Subcutaneous adipose tissue (tissue), 4 donors: Measurements from ENCODE around the gene MAGI1. TPM values are rescaled to one million over a fixed set of nuclear protein-coding genes. Genes with fewer than 3 reads are reported as not detected.

ENCODE experiments used
- total RNA-seq, 4 donors: library from RNA; depleted of rRNA; stranded (reverse); fragments of >200 nt; gene quantifications; one replicate each; pipeline ENCODE4 v1.1.0, GENCODE V29; 2016
- TF ChIP-seq, protein P1 (sequence below): fragments of 450-650 bp; IDR thresholded peaks from one replicate; pipeline ENCODE4 v1.5.1; 2016; ENCODE audit warnings: low read depth, mild to moderate bottlenecking, control low read depth, antibody characterized with exemption, moderate library complexity

MAGI1 gene
- total RNA-seq, 4 donors from 2014 or later = 15.3 to 56.9 (median 35.4) TPM

DNA sequence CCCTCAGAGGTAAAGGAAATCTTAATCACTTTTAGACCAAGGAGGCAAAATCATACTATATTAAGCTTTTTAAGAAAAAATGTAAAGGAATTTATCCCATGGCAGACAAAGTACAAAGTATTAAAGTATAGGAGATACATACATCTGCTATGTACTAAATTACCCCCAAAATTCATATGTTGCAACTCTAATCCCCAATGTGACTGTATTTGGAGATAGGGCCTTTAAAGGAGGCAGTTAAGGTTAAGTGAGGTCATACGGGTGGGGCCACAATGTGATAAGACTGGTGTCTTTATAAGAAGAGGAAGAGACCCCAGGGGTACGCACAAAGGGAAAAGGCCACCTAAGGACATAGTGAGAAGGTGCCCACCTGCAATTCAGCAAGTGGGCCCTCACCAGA, 693.9 kb downstream of the MAGI1 start:
- TF ChIP-seq, protein P1, sequence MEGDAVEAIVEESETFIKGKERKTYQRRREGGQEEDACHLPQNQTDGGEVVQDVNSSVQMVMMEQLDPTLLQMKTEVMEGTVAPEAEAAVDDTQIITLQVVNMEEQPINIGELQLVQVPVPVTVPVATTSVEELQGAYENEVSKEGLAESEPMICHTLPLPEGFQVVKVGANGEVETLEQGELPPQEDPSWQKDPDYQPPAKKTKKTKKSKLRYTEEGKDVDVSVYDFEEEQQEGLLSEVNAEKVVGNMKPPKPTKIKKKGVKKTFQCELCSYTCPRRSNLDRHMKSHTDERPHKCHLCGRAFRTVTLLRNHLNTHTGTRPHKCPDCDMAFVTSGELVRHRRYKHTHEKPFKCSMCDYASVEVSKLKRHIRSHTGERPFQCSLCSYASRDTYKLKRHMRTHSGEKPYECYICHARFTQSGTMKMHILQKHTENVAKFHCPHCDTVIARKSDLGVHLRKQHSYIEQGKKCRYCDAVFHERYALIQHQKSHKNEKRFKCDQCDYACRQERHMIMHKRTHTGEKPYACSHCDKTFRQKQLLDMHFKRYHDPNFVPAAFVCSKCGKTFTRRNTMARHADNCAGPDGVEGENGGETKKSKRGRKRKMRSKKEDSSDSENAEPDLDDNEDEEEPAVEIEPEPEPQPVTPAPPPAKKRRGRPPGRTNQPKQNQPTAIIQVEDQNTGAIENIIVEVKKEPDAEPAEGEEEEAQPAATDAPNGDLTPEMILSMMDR = no peak

DNA sequence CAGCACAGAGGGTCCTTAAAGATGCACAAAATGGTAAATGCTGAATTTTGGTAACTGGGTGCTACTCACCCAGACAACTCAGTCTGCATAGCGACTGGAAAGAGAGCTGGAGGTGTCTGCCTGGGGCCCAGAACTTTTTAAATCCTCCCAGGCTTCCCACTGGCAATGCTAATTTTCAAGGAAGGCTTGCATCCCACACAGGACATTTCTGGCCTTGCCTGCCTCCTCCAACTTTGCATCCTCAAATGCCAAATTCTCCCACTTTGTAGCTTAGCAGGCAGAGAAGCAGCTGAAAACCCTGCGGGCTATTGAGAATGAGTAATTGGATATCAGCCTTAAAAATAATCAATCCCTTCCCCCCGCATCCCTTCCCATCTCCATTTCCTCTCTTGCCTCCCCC, 694.3 kb downstream of the MAGI1 start:
- TF ChIP-seq, protein P1 = no peak

DNA sequence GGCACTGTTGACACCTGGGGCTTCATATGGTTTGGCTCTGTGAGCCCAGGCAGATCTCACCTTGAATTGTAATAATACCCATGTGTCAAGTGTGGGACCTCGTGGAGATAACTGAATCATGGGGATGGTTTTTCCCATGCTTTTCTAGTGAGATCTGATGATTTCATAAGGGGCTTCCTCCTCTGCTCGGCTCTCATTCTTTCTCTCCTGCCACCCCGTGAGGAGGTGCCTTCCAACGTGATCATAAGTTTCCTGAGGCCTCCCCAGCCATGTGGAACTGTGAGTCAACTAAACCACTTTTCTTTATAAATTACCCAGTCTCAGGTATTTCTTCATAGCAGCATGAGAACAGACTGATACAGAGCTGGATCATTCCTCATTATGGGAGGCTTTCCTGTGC, 695.0 kb downstream of the MAGI1 start:
- TF ChIP-seq, protein P1 = no peak

DNA sequence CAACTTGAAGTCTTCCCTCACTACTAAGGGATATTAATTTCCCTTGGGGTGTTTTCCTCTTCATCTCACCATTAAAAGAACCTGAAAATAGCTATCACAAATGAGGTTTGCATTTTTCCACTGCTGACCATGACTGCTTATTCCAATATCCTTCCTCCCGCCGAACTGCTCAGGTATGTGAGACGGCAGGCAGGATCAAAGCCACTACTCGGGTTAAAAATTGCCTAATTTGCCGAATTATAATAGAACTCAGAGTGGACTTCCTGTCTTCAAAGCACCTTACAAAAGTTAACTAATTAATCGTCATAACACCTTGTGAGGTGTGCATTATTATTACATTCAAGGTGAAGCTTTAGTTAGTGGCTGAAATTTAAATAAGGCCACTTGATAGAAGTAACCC, 695.7 kb downstream of the MAGI1 start:
- TF ChIP-seq, protein P1 = no peak

DNA sequence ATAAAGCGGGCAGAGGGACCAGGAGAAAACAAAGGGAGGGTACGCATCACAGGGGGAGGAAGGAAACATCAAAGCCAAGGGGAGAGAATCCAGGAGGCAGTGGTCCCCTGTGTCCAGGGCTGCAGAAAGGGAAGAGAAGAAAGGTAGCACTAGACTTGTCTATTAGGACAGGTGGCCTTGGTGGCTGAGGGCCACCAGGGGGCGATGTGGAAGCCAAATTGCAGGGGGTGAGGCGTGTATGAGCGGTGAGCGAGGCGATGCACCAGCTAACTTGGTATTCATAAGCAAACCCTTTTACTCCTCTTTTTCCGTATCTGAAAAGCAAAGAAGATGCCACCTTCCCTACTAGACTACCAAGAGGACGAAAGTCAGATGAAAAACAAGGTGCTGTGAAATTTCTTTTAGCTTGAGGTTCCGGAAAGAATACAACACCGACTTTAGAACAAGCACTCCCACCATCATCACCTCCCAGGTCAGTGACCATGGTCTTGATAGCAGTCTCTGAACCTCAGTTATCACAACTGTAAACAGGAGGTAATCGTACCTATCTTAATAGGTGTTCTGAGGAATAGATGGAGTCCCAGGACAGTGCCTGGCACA, 696.5 kb downstream of the MAGI1 start:
- TF ChIP-seq, protein P1 = no peak

DNA sequence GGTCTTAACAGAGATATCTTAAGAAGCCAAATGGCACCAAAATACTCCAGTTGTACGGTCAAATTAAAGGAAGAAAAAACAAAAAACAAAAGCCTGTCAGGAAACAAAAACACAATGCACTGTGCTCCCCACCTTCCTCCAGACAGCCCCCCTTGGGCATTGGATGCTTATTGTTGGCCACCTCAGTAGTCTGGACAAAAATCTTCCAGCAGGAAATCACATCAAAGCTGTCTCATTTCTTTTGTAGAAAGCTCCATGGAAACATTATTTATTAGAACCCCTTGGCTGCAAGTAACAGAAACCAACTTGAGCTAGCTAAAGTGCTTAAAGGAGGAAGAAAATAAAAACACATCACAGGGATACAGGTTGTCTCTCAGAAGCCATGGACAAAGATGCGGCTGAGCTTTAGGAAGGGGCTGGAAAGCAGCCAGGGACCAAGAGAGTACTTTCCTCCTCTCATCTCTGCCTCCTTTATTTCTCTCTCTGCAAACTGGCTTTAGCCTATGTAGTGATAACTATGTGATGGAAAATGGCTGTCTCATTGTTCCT, 699.5 kb downstream of the MAGI1 start:
- TF ChIP-seq, protein P1 = no peak

DNA sequence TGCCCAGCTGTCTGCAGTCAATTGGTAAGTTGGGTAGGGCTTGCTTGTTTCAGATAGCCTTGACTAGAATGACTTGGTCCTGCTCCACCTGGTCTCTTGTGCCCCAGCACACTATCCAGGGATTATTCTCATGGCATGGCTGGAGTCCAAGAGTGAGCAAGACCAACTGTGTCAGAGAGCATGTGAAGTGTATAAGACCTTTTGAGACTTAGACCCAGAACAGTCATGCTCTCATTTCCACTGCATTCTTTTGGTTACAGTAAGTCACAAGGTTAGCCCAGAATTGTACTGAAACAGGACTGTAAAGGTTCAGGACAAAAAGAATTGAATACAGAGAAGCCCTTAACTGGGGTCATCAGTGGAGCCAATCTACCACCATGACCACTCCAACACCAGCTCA, 700.1 kb downstream of the MAGI1 start:
- TF ChIP-seq, protein P1 = no peak
